GM12878 (cell line): ENCODE data around the gene GRAMD1A. TPM values are rescaled to one million over a fixed set of nuclear protein-coding genes. Genes with fewer than 3 reads are reported as not detected.

Experiments used
- ATAC-seq: fragments of 200-7000 bp; cut with Tn5 transposase; 3 replicates; pipeline ENCODE4 v1.9.1; 2020; ENCODE audit warnings: mild to moderate bottlenecking, moderate library complexity
- BruUV-seq: library from RNA; stranded (reverse); fragments of 400-500 nt; replicated peaks from 2 replicates; lab custom pipeline; 2021; lab: Mats Ljungman, UMichigan
- CTCF ChIA-PET: fragments of 300-600 bp; sonication (Branson Sonifier 250); formaldehyde crosslinking; extraction: SDS; loops from one replicate; lab custom pipeline; 2021; ENCODE audit warnings: inconsistent platforms; lab: Yijun Ruan, JAX
- POLR2A ChIA-PET: fragments of 350-600 bp; formaldehyde crosslinking; extraction: SDS; loops from one replicate; lab custom pipeline; 2021; ENCODE audit warnings: inconsistent platforms; lab: Charles Lee
- RAD21 ChIA-PET: fragments of 300-600 bp; sonication (Branson Sonifier 250); formaldehyde crosslinking; loops from one replicate; lab custom pipeline; 2023; ENCODE audit warnings: antibody characterized with exemption; ENCODE audit not compliant: unreplicated experiment; lab: Charles Lee
- SMC1A ChIA-PET: fragments of 300-600 bp; sonication (Branson Sonifier 250); formaldehyde crosslinking; loops from one replicate; lab custom pipeline; 2023; ENCODE audit not compliant: unreplicated experiment, uncharacterized antibody; lab: Charles Lee
- DNase-seq: peaks from one replicate; pipeline ENCODE4 v3.0.0-alpha.2; 2011; ENCODE audit warnings: low read depth, low spot score
- FAIRE-seq: peaks from 3 replicates; lab custom pipeline; 2011; peaks lifted over from hg19 to GRCh38; lab: Jason Lieb, UNC
- H2AFZ ChIP-seq: 2 replicates; pipeline ENCODE4 v1.6.0; 2011; ENCODE audit warnings: low read depth, low read length, control low read depth; ENCODE audit not compliant: control insufficient read depth
- H3K27ac ChIP-seq: 2 replicates; pipeline ENCODE4 v1.5.1; 2011; ENCODE audit warnings: control low read depth; ENCODE audit not compliant: control insufficient read depth, insufficient read depth
- H3K27me3 ChIP-seq, 2 experiments: replicated peaks in 1 of 2; 2 replicates each; pipeline versions ENCODE4 v1.6.0 to v1.6.1; 2011; ENCODE audit warnings: low read length in 1 of 2; ENCODE audit not compliant: control insufficient read depth in 2 of 2, insufficient read depth in 2 of 2
- H3K36me3 ChIP-seq, 2 experiments: 2 replicates each; pipeline ENCODE4 v1.5.1; 2011; ENCODE audit warnings: low read length in 1 of 2; ENCODE audit not compliant: control insufficient read depth in 2 of 2, insufficient read depth in 2 of 2
- H3K4me1 ChIP-seq: 2 replicates; pipeline ENCODE4 v1.6.1; 2011; ENCODE audit warnings: mild to moderate bottlenecking, low read length, moderate library complexity, mixed read lengths; ENCODE audit not compliant: control insufficient read depth, insufficient read depth
- H3K4me2 ChIP-seq: 2 replicates; pipeline ENCODE4 v1.6.0; 2011; ENCODE audit warnings: control low read depth; ENCODE audit not compliant: control insufficient read depth, insufficient read depth
- H3K4me3 ChIP-seq: fragments of 200-600 bp; sonication (generic); 2 replicates; pipeline ENCODE4 v1.5.1; 2016
- H3K79me2 ChIP-seq: 2 replicates; pipeline ENCODE4 v1.6.0; 2011; ENCODE audit warnings: low read length; ENCODE audit not compliant: control insufficient read depth, insufficient read depth
- H3K9ac ChIP-seq: 2 replicates; pipeline ENCODE4 v1.8.0; 2011; ENCODE audit warnings: low read length, control low read depth, mixed read lengths; ENCODE audit not compliant: control insufficient read depth, insufficient read depth
- H3K9me3 ChIP-seq: replicated peaks from 3 replicates; pipeline ENCODE4 v1.5.1; 2011; ENCODE audit warnings: mild to moderate bottlenecking, low read length; ENCODE audit not compliant: control insufficient read depth, insufficient read depth
- H4K20me1 ChIP-seq: 2 replicates; pipeline ENCODE4 v1.6.0; 2011; ENCODE audit not compliant: control insufficient read depth, insufficient read depth
- ATF2 ChIP-seq: IDR thresholded peaks from 2 replicates; pipeline ENCODE4 v1.6.1; 2012; ENCODE audit warnings: low read length, inconsistent platforms
- CREB1 ChIP-seq: IDR thresholded peaks from 2 replicates; pipeline ENCODE4 v1.6.1; 2012; ENCODE audit warnings: low read depth, mild to moderate bottlenecking, inconsistent platforms
- DPF2 ChIP-seq: fragments of 450-650 bp; IDR thresholded peaks from 2 replicates; pipeline ENCODE4 v1.6.1; 2017; ENCODE audit warnings: mild to moderate bottlenecking
- EED ChIP-seq: sonication (generic); IDR thresholded peaks from 2 replicates; pipeline ENCODE4 v1.6.1; 2016; ENCODE audit warnings: antibody characterized with exemption, low read depth
- ELK1 ChIP-seq: IDR thresholded peaks from 2 replicates; pipeline ENCODE4 v1.6.1; 2012; ENCODE audit warnings: low read depth, low read length, improper control_type of control experiment
- MEF2A ChIP-seq: IDR thresholded peaks from 2 replicates; pipeline ENCODE4 v1.6.1; 2011; ENCODE audit warnings: low read depth, mild to moderate bottlenecking, low read length, moderate library complexity; ENCODE audit not compliant: insufficient read depth
- POLR2AphosphoS2 ChIP-seq: IDR thresholded peaks from 2 replicates; pipeline ENCODE4 v1.6.1; 2011; ENCODE audit warnings: low read depth, mild to moderate bottlenecking, low read length, improper control_type of control experiment, moderate library complexity
- SP1 ChIP-seq: IDR thresholded peaks from one replicate; pipeline ENCODE4 v1.6.1; 2011; ENCODE audit warnings: low read depth, low read length
- TCF12 ChIP-seq: IDR thresholded peaks from 2 replicates; pipeline ENCODE4 v1.6.1; 2011; ENCODE audit warnings: low read depth, mild to moderate bottlenecking, low read length
- ZNF384 ChIP-seq: IDR thresholded peaks from 2 replicates; pipeline ENCODE4 v1.6.1; 2012; ENCODE audit warnings: low read depth, mild to moderate bottlenecking, low read length, improper control_type of control experiment, borderline replicate concordance
- WGBS: methylation state at CpG from one replicate; pipeline ENCODE4 v1.1.6; 2016; ENCODE audit warnings: low lambda C conversion rate; ENCODE audit not compliant: insufficient replicate concordance, insufficient coverage; ENCODE audit errors: missing lambda C conversion rate; 5-methylcytosine and 5-hydroxymethylcytosine counted together
- in situ Hi-C: fragments of 300-500 bp; cut with MboI; formaldehyde crosslinking; loops from 9 replicates; pipeline ENCODE4 v1.14.3; 2018; ENCODE audit warnings: mixed read lengths
- intact Hi-C: fragments of 100-400 bp; cut with micrococcal nuclease; formaldehyde crosslinking; loops from one replicate; pipeline ENCODE4 v1.14.2; 2022; ENCODE audit not compliant: unreplicated experiment
- polyA plus RNA-seq, 11 experiments: library from polyadenylated mRNA; depleted of rRNA in 4 of 11; unstranded in 6 of 11; stranded (reverse) in 5 of 11; fragments of >200 nt; fragmentation: Nextera tagmentation in 4 of 11; fragmentation: Illumina TruSeq in 1 of 11; extraction: Ambion mirVana in 4 of 11; extraction: Trizol in 1 of 11; gene quantifications; 1 replicate in 1 of 11; 2 replicates in 10 of 11; pipeline versions ENCODE4 v1.2.1 to v1.2.3, GENCODE V29; 2011 to 2016; ENCODE audit warnings: inconsistent platforms in 2 of 11, missing spikeins in 2 of 11, low read depth in 1 of 11
- total RNA-seq, 4 experiments: library from RNA; depleted of rRNA in 3 of 4; stranded (reverse); fragments of >200 nt in 3 of 4; fragmentation: Illumina TruSeq in 1 of 4; extraction: Trizol in 1 of 4; gene quantifications; 2 replicates each; pipeline versions ENCODE4 v1.2.1 to v1.2.3, GENCODE V29; 2013 to 2021
- TF ChIP-seq, protein P1 (sequence below): fragments of 450-650 bp; IDR thresholded peaks from 2 replicates; pipeline ENCODE4 v1.6.1; 2018; ENCODE audit warnings: borderline replicate concordance, mild to moderate bottlenecking; ENCODE audit not compliant: partially characterized antibody
- TF ChIP-seq, protein P2 (sequence below): IDR thresholded peaks from 2 replicates; pipeline ENCODE4 v1.6.1; 2012; ENCODE audit warnings: low read depth, low read length, improper control_type of control experiment
- TF ChIP-seq, protein P3 (sequence below): fragments of 450-650 bp; IDR thresholded peaks from 2 replicates; pipeline ENCODE4 v1.6.1; 2014; ENCODE audit warnings: mild to moderate bottlenecking

The GRAMD1A gene
- total and polyA plus RNA-seq, 10 of the 15 experiments (the other 5 are each of a cell fraction or from before 2014, with no cell fraction given) = 0.79 to 73.6 (median 35.3) TPM

DNA sequence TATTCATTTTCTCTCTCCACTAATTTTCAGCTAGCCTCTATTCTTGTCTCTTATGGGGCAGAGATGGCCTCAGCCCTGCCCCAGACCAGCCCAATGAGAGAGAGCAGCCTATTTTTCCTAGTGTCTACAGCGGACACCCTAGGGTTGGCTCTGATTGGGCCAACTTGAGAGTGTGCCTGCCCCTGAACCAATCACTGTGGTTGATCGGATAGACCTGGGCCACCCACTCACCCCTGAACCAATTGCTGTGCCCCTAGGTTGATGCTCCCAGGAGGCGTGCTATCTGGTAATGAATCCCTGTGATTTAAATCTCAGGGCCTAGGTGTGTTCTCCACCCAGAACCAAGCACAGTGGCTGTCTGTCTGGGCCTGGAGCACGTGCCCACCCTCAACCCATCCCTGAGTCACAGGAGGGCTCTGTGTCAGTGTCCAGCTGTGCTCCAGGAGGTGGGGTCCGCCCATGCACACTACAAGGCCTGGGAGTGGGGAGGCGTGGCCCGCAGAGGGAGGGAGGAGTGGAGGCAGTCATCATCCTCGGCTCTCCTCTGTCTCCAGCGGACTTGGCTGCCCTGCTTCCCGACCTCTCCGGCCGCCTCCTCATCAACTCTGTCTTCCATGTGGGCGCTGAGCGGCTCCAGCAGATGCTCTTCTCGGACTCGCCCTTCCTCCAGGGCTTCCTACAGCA is 15.3 kb downstream of the GRAMD1A start:
- no peak for ATAC-seq
- TF ChIP-seq TCF12 = no peak
- no peak for TF ChIP-seq EED
- TF ChIP-seq DPF2 = no peak
- no peak for TF ChIP-seq ATF2
- TF ChIP-seq ELK1 = no peak
- no peak for TF ChIP-seq MEF2A
- TF ChIP-seq, protein P1, sequence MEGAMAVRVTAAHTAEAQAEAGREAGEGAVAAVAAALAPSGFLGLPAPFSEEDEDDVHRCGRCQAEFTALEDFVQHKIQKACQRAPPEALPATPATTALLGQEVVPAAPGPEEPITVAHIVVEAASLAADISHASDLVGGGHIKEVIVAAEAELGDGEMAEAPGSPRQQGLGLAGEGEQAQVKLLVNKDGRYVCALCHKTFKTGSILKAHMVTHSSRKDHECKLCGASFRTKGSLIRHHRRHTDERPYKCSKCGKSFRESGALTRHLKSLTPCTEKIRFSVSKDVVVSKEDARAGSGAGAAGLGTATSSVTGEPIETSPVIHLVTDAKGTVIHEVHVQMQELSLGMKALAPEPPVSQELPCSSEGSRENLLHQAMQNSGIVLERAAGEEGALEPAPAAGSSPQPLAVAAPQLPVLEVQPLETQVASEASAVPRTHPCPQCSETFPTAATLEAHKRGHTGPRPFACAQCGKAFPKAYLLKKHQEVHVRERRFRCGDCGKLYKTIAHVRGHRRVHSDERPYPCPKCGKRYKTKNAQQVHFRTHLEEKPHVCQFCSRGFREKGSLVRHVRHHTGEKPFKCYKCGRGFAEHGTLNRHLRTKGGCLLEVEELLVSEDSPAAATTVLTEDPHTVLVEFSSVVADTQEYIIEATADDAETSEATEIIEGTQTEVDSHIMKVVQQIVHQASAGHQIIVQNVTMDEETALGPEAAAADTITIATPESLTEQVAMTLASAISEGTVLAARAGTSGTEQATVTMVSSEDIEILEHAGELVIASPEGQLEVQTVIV = no peak
- TF ChIP-seq CREB1 = no peak
- no peak for TF ChIP-seq ZNF384
- no peak for TF ChIP-seq SP1
- TF ChIP-seq, protein P2, sequence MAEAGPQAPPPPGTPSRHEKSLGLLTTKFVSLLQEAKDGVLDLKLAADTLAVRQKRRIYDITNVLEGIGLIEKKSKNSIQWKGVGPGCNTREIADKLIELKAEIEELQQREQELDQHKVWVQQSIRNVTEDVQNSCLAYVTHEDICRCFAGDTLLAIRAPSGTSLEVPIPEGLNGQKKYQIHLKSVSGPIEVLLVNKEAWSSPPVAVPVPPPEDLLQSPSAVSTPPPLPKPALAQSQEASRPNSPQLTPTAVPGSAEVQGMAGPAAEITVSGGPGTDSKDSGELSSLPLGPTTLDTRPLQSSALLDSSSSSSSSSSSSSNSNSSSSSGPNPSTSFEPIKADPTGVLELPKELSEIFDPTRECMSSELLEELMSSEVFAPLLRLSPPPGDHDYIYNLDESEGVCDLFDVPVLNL = no peak
- TF ChIP-seq, protein P3, sequence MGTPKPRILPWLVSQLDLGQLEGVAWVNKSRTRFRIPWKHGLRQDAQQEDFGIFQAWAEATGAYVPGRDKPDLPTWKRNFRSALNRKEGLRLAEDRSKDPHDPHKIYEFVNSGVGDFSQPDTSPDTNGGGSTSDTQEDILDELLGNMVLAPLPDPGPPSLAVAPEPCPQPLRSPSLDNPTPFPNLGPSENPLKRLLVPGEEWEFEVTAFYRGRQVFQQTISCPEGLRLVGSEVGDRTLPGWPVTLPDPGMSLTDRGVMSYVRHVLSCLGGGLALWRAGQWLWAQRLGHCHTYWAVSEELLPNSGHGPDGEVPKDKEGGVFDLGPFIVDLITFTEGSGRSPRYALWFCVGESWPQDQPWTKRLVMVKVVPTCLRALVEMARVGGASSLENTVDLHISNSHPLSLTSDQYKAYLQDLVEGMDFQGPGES = no peak
- no peak for TF ChIP-seq POLR2AphosphoS2

More for the DNA sequence above, 15.3 kb downstream of the GRAMD1A start:
- POLR2A ChIA-PET = no interaction called here
- 92% methylated on average over 15 of the region's 16 CpGs for WGBS
- no peak overlapping the region for H3K9ac ChIP-seq
- no peaks in the 10 kb centered on the region for H3K27me3 ChIP-seq
- peaks cover 11% of the 10 kb centered on the region for H3K4me1 ChIP-seq
- RAD21 ChIA-PET = interaction anchor here (1.8 kb wide), 1 partner anchor 43 kb away, joined by 8 read pairs; no protein-coding TSS in a partner anchor
- intact Hi-C loops (no loop called here), in situ Hi-C loops (no loop called here)
- no peak overlapping the region for H3K27ac ChIP-seq
- no peak overlapping the region for H2AFZ ChIP-seq
- no peak overlapping the region for H3K4me2 ChIP-seq
- SMC1A ChIA-PET = no interaction called here
- no peak for FAIRE-seq
- H3K79me2 ChIP-seq = no peaks in the 10 kb centered on the region
- CTCF ChIA-PET = interaction anchor here (1.5 to 4.9 kb wide), 3 partner anchors 23 to 41 kb away, joined by 5 to 62 read pairs (median 13); no protein-coding TSS in a partner anchor
- no peak for DNase-seq
- H3K4me3 ChIP-seq = no peak overlapping the region
- H3K9me3 ChIP-seq = no peaks in the 10 kb centered on the region
- no TSS peak for BruUV-seq
- peaks cover 17 to 35% of the 10 kb centered on the region in 2 experiments for H3K36me3 ChIP-seq
- H4K20me1 ChIP-seq = no peaks in the 10 kb centered on the region
